Left lung (tissue), 14 donors: Measurements from ENCODE around the gene HCLS1. TPM values are rescaled to one million over a fixed set of nuclear protein-coding genes. Genes with fewer than 3 reads are reported as not detected.
A peak's percentile ranks its signal among the peaks of the same experiment; 100 is the strongest.

ENCODE experiments used
- ATAC-seq: fragments of 200-7000 bp; cut with Tn5 transposase; one replicate; pipeline ENCODE4 v1.9.1; 2020; ENCODE audit warnings: moderate library complexity
- DNase-seq, 4 donors: peaks; one replicate each; pipeline ENCODE4 v3.0.0-alpha.2; 2013 to 2020
- H3K27ac ChIP-seq, 2 donors: fragments of 200-600 bp; sonication (generic) in 1 of 2; one replicate each; pipeline versions ENCODE4 v1.5.0 to v1.8.0; 2020 to 2021
- H3K27me3 ChIP-seq, 2 donors: fragments of 200-600 bp; sonication (generic) in 1 of 2; one replicate each; pipeline versions ENCODE4 v1.5.0 to v1.8.0; 2020 to 2021
- H3K36me3 ChIP-seq, 2 donors: fragments of 200-600 bp; sonication (generic) in 1 of 2; one replicate each; pipeline versions ENCODE4 v1.5.0 to v1.8.0; 2020 to 2021
- H3K4me1 ChIP-seq, 2 donors: fragments of 200-600 bp; one replicate each; pipeline ENCODE4 v1.8.0; 2021
- H3K4me3 ChIP-seq, 2 donors: fragments of 200-600 bp; sonication (generic) in 1 of 2; one replicate each; pipeline versions ENCODE4 v1.5.0 to v1.8.0; 2020 to 2021; ENCODE audit warnings: mild to moderate bottlenecking in 1 of 2
- H3K9me3 ChIP-seq, 2 donors: fragments of 200-600 bp; sonication (generic) in 1 of 2; one replicate each; pipeline versions ENCODE4 v1.5.0 to v1.8.0; 2020 to 2021
- intact Hi-C, 2 donors: fragments of 100-400 bp; cut with DNase I; formaldehyde crosslinking; loops; one replicate each; pipeline versions ENCODE4 v1.11.2 to v1.14.2; 2022
- long read RNA-seq, 12 donors: library from polyadenylated mRNA in 2 of 12; unstranded in 2 of 12; transcript quantifications; one replicate each; pipeline ENCODE4 v2.0.0 and lab custom pipeline, GENCODE V29; 2019 to 2026
- polyA plus RNA-seq, 6 donors: library from polyadenylated mRNA; unstranded; fragments of 120-200 nt; gene quantifications; one replicate each; pipeline ENCODE4 v1.2.1, GENCODE V29; 2013; ENCODE audit not compliant: insufficient read length in 6 of 6
- total RNA-seq, 2 donors: library from RNA; stranded (reverse); fragmentation: NEBNext Ultra II Directional; extraction: Animal tissue kit (Norgen Biotek cat#: 25700); gene quantifications; one replicate each; pipeline ENCODE4 v1.2.1, GENCODE V29; 2021
- TF ChIP-seq, protein P1 (sequence below), 2 donors: fragments of 200-600 bp; sonication (generic) in 1 of 2; IDR thresholded peaks; one replicate each; pipeline versions ENCODE4 v1.5.0 to v1.8.0; 2021; ENCODE audit warnings: antibody characterized with exemption in 2 of 2
- donor health status: DM: no; HTN: yes; CAD: no.
- donor health status: DM: no; HTN: no; CAD: no.

The HCLS1 gene, protein sequence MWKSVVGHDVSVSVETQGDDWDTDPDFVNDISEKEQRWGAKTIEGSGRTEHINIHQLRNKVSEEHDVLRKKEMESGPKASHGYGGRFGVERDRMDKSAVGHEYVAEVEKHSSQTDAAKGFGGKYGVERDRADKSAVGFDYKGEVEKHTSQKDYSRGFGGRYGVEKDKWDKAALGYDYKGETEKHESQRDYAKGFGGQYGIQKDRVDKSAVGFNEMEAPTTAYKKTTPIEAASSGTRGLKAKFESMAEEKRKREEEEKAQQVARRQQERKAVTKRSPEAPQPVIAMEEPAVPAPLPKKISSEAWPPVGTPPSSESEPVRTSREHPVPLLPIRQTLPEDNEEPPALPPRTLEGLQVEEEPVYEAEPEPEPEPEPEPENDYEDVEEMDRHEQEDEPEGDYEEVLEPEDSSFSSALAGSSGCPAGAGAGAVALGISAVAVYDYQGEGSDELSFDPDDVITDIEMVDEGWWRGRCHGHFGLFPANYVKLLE
- total RNA-seq (10 to 100 TPM; 37.4 to 98.6 TPM), polyA plus RNA-seq (1 to 10 TPM; 5.9 to 9.3 (median 7.4) TPM)
- long read RNA-seq, donor 1, transcript HCLS1-201 (14 exons, 2,000 nt) = major isoform, 5 of 6 reads
- long read RNA-seq, donor 1, partial matches to known transcripts = 0 of 6 reads
- long read RNA-seq, donor 1, other reads (novel, unspliced or antisense) = 0 of 6 reads
- long read RNA-seq, donor 2, partial matches to known transcripts = 0 of 2 reads
- long read RNA-seq, donor 2, other reads (novel, unspliced or antisense) = 0 of 2 reads
- long read RNA-seq, donor 3 = 0 reads
- long read RNA-seq, donor 4, transcript HCLS1-201 (14 exons, 2,000 nt) = major isoform, 17 of 22 reads
- long read RNA-seq, donor 4, partial matches to known transcripts = 3 of 22 reads
- long read RNA-seq, donor 4, other reads (novel, unspliced or antisense) = 1 of 22 reads
- long read RNA-seq, donor 5, partial matches to known transcripts = 0 of 2 reads
- long read RNA-seq, donor 5, other reads (novel, unspliced or antisense) = 0 of 2 reads
- long read RNA-seq, donor 6, partial matches to known transcripts = 0 of 1 reads
- long read RNA-seq, donor 6, other reads (novel, unspliced or antisense) = 0 of 1 reads
- long read RNA-seq, donor 7, partial matches to known transcripts = 0 of 1 reads
- long read RNA-seq, donor 7, other reads (novel, unspliced or antisense) = 0 of 1 reads
- long read RNA-seq, donor 8, partial matches to known transcripts = 0 of 1 reads
- long read RNA-seq, donor 8, other reads (novel, unspliced or antisense) = 0 of 1 reads
- long read RNA-seq, donor 9 = 0 reads
- long read RNA-seq, donor 10, transcript HCLS1-201 (14 exons, 2,000 nt) = major isoform, 42 of 44 reads
- long read RNA-seq, donor 10, partial matches to known transcripts = 1 of 44 reads
- long read RNA-seq, donor 10, other reads (novel, unspliced or antisense) = 1 of 44 reads
- long read RNA-seq, donor 11, partial matches to known transcripts = 0 of 2 reads
- long read RNA-seq, donor 11, other reads (novel, unspliced or antisense) = 0 of 2 reads
- long read RNA-seq, donor 12 = 0 reads

DNA sequence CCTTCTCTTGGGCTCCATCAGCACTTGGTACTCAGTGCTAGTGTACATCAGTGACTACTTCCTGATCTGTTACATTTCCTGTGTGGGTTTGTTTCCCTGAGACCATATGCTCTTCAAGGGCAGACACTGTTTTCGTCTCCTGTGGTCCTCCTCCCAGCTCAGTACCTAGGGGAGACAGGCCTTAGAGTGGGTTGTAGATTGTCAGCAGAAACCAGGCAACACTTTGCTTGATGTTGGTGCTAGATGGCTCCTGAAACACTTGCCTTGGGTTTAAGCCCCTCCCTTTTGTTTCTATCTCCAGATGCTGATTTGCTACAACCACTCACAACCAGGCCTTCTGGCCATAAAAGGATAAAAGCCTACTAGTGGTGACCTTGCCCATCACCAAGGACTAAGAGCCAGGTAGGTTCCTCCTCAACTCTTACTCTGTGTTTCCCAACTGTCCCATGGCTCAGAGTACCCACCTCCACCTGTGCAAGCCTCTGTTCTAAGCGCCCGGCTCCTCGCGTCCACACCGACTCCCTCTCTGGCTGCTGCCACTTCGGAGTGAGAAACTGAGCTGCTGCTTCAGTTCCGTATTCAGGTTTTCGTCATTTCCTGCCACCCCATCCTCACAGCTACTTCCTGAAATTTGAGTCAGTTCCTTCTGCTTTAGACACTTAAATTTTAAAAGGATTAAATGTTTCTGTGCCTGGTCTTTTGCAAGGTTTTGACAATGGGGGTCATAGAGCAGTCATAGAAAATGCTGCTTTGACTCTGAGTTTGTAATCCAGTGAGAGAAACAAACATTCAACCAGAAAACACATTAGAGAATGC lies at the start of gene HCLS1:
Gene HCLS1, minus strand, starts transcription at position 548 of the 816 bp plus-strand sequence. CDS start 2,556 bp downstream, outside the sequence.
- peaks cover 0 to 40% of the 10 kb centered on the region in 2 donors for H3K4me1 ChIP-seq
- peak within 1 kb of the TSS; percentile 13 to 46 for H3K4me3 ChIP-seq
- ATAC-seq = peak; percentile 79
- TF ChIP-seq, protein P1, sequence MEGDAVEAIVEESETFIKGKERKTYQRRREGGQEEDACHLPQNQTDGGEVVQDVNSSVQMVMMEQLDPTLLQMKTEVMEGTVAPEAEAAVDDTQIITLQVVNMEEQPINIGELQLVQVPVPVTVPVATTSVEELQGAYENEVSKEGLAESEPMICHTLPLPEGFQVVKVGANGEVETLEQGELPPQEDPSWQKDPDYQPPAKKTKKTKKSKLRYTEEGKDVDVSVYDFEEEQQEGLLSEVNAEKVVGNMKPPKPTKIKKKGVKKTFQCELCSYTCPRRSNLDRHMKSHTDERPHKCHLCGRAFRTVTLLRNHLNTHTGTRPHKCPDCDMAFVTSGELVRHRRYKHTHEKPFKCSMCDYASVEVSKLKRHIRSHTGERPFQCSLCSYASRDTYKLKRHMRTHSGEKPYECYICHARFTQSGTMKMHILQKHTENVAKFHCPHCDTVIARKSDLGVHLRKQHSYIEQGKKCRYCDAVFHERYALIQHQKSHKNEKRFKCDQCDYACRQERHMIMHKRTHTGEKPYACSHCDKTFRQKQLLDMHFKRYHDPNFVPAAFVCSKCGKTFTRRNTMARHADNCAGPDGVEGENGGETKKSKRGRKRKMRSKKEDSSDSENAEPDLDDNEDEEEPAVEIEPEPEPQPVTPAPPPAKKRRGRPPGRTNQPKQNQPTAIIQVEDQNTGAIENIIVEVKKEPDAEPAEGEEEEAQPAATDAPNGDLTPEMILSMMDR (IDR thresholded peaks at IDR 0.05) = no peak
- H3K27me3 ChIP-seq = no peaks in the 10 kb centered on the region
- H3K36me3 ChIP-seq = peaks cover 0 to 62% of the 10 kb centered on the region in 2 donors
- H3K27ac ChIP-seq = peak within 1 kb of the TSS; percentile 73 to 95
- intact Hi-C loops = no loop called here
- H3K9me3 ChIP-seq = no peaks in the 10 kb centered on the region
- peak in 2 of 4 donors; percentile 67 to 85 for DNase-seq

DNA sequence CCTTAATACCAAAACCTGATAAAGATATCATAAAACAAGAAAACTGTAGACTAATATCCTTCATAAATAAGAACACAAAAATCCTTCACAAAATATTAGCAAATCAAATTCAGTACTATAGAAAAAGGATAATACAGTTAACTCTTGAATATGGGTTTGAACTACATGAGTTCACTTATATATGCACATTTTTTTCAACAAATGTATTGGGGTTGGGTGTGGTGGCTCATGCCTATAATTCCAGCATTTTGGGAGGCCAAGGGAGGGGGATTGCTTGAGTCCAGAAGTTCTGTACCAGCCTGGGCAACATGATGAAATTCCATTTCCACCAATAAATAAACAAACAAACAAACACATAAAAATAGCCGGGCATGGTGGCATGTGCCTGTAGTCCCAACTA lies 49.6 kb upstream of the HCLS1 start:
- TF ChIP-seq, protein P1 (IDR thresholded peaks at IDR 0.05) = no peak
- intact Hi-C loops = no loop called here
- DNase-seq (no peak), ATAC-seq (no peak)
- Histone ChIP-seq H3K4me3 (no peak overlapping the region), H3K27me3 (no peaks in the 10 kb centered on the region), H3K9me3 (no peaks in the 10 kb centered on the region), H3K4me1 (no peaks in the 10 kb centered on the region), H3K36me3 (peaks cover 0 to 56% of the 10 kb centered on the region in 2 donors), H3K27ac (no peak overlapping the region)

DNA sequence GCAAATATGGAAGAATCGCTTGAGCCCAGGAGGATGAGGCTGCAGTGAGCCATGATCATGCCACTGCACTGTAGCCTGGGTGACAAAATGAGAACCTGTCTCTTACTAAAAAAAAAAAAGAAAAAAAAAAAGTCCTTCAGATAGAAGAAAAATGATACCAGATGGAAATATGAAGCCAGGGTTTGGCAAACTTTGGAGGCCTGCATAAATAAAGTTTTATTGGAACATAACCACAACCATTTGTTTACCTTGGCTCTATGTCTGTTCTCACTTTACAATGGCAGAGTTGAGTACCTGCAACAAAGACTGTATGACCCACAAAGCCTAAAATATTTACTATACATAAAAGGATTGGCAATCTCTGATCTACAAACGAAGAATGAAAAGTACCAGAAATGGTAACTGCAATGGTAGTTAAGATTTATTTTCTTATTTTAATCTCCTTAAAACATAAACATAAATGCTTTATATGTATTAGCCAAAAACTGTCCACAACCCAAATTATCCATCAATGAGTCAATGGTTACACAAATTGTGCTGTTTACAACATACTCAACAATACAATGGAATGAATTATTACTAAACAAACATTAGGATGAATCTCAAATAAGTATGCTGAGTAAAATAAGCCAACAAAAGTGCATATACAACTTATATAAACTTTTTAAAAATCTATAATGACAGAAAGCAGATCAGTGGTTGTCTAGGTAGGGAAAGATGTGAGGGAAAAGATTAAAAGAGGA lies 47.0 kb upstream of the HCLS1 start:
- no peaks in the 10 kb centered on the region for H3K4me1 ChIP-seq
- intact Hi-C loops = no loop called here
- DNase-seq (no peak), ATAC-seq (no peak)
- no peaks in the 10 kb centered on the region for H3K27me3 ChIP-seq
- TF ChIP-seq, protein P1 (IDR thresholded peaks at IDR 0.05) = no peak
- H3K4me3 ChIP-seq = no peak overlapping the region
- peaks cover 0 to 4% of the 10 kb centered on the region in 2 donors for H3K9me3 ChIP-seq
- H3K27ac ChIP-seq = no peak overlapping the region
- peaks cover 0 to 39% of the 10 kb centered on the region in 2 donors for H3K36me3 ChIP-seq

DNA sequence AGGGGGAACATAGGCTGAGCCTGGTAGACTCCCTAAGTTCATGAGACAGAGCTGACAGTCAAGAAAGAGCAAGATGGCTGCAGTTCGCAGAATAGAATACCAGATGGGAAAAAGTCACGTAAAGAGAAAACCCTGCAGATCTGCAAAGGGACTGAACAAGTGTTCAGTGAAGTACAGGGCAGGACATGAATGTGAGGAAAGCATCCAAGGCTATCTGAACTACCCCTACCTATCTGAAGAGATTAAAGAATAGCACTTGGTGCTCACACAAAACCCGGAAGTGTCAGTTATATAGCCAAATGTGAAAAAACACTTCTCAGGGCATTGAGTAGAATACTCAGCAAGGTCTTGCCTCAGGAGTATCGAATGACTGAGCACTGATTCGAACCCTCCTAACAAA lies 44.8 kb upstream of the HCLS1 start:
- peaks cover 0 to 4% of the 10 kb centered on the region in 2 donors for H3K9me3 ChIP-seq
- ATAC-seq = no peak
- no peaks in the 10 kb centered on the region for H3K27me3 ChIP-seq
- H3K4me3 ChIP-seq = no peak overlapping the region
- H3K4me1 ChIP-seq = no peaks in the 10 kb centered on the region
- intact Hi-C loops = no loop called here
- H3K36me3 ChIP-seq = peaks cover 0 to 49% of the 10 kb centered on the region in 2 donors
- no peak for DNase-seq
- no peak overlapping the region for H3K27ac ChIP-seq
- TF ChIP-seq, protein P1 (IDR thresholded peaks at IDR 0.05) = no peak
